ENCODE measurements around the gene HLA-DQA1.
"Not testable (repeated sequence)": the region's sequence is repeated elsewhere in the genome, so short reads cannot be mapped to it uniquely, and the experiment has no call there.

HLA-DQA1 gene

GRCh38 chr6:32622545-32623401 is 14.4 kb upstream of the HLA-DQA1 start:
- DNase-seq (ENCODE audit: low read depth, low spot score), result peak; percentile 39

- DNase-seq (ENCODE audit: low read depth, low spot score), result no peak
These were observed 13.5 kb upstream of the HLA-DQA1 start for GRCh38 chr6:32623693-32624092.

- no peak for DNase-seq (ENCODE audit: low read depth, low spot score)
These were observed 12.6 kb upstream of the HLA-DQA1 start for GRCh38 chr6:32624565-32624964.

GRCh38 chr6:32625137-32625536 is 12.1 kb upstream of the HLA-DQA1 start:
- DNase-seq (ENCODE audit: low read depth, low spot score), result no peak

- DNase-seq (ENCODE audit: low read depth, low spot score), result no peak
These were observed 10.0 kb upstream of the HLA-DQA1 start for GRCh38 chr6:32627249-32627648.

- peak; percentile 75 for DNase-seq (ENCODE audit: low read depth, low spot score)
These were observed 9.4 kb upstream of the HLA-DQA1 start for GRCh38 chr6:32627831-32628230.

- not testable (repeated sequence) for DNase-seq (ENCODE audit: low read depth, low spot score)
These were observed 7.4 kb upstream of the HLA-DQA1 start for GRCh38 chr6:32629793-32630192.

- DNase-seq (ENCODE audit: low read depth, low spot score), result no peak
These were observed 1.6 kb upstream of the HLA-DQA1 start for GRCh38 chr6:32635526-32636123.

GRCh38 chr6:32637883-32638282 is 677 bp downstream of the HLA-DQA1 start:
- no peak for DNase-seq (ENCODE audit: low read depth, low spot score)

GRCh38 chr6:32638532-32639219 is 1.5 kb downstream of the HLA-DQA1 start:
- DNase-seq (ENCODE audit: low read depth, low spot score), result no peak

- no peak for DNase-seq (ENCODE audit: low read depth, low spot score)
These were observed 2.5 kb downstream of the HLA-DQA1 start for GRCh38 chr6:32639440-32640394.

GRCh38 chr6:32641122-32641521 is 3.9 kb downstream of the HLA-DQA1 start:
- DNase-seq (ENCODE audit: low read depth, low spot score), result no peak

GRCh38 chr6:32641785-32642719 is 4.8 kb downstream of the HLA-DQA1 start:
- not testable (repeated sequence) for DNase-seq (ENCODE audit: low read depth, low spot score)

- no peak for DNase-seq (ENCODE audit: low read depth, low spot score)
These were observed 5.5 kb downstream of the HLA-DQA1 start for GRCh38 chr6:32642720-32643106.

GRCh38 chr6:32643904-32644303 is 6.7 kb downstream of the HLA-DQA1 start:
- DNase-seq (ENCODE audit: low read depth, low spot score), result no peak

- no peak for DNase-seq (ENCODE audit: low read depth, low spot score)
These were observed 8.0 kb downstream of the HLA-DQA1 start for GRCh38 chr6:32645047-32645703.

- DNase-seq (ENCODE audit: low read depth, low spot score), result no peak
These were observed 18.1 kb downstream of the HLA-DQA1 start for GRCh38 chr6:32655203-32655710.

- not testable (repeated sequence) for DNase-seq (ENCODE audit: low read depth, low spot score)
These were observed 20.1 kb downstream of the HLA-DQA1 start for GRCh38 chr6:32657329-32657728.

GRCh38 chr6:32657819-32658218 is 20.6 kb downstream of the HLA-DQA1 start:
- DNase-seq (ENCODE audit: low read depth, low spot score), result not testable (repeated sequence)

Data from astrocyte of the hippocampus (primary cell).